Hematopoietic multipotent progenitor cell treated with erythropoietin and hydrocortisone succinate and interleukin-3 and kit ligand, for 6 days (in vitro differentiated cells): ENCODE data around the gene ARHGEF1.
"Not testable (repeated sequence)": the region's sequence is repeated elsewhere in the genome, so short reads cannot be mapped to it uniquely, and the experiment has no call there.

Experiments used
- DNase-seq: peaks from one replicate; pipeline ENCODE4 v3.0.0-alpha.2; 2015

Gene ARHGEF1

GRCh38 chr19:41905273-41906002, 22.5 kb downstream of the ARHGEF1 start:
- no peak for DNase-seq

- DNase-seq, result no peak
Observed at GRCh38 chr19:41906271-41906670, 23.3 kb downstream of the ARHGEF1 start.

- DNase-seq, result no peak
Observed at GRCh38 chr19:41906916-41907680, 24.1 kb downstream of the ARHGEF1 start.

GRCh38 chr19:41907994-41908615, 25.1 kb downstream of the ARHGEF1 start:
- DNase-seq, result no peak

- DNase-seq, result no peak
Observed at GRCh38 chr19:41908724-41909464, 25.9 kb downstream of the ARHGEF1 start.

- DNase-seq, result no peak
Observed at GRCh38 chr19:41909706-41910105, 26.7 kb downstream of the ARHGEF1 start.

GRCh38 chr19:41910240-41910991, 27.4 kb downstream of the ARHGEF1 start:
- DNase-seq, result no peak

GRCh38 chr19:41910992-41911888, 28.3 kb downstream of the ARHGEF1 start:
- DNase-seq, result no peak

GRCh38 chr19:41911889-41912731, 29.1 kb downstream of the ARHGEF1 start:
- no peak for DNase-seq

- no peak for DNase-seq
Observed at GRCh38 chr19:41912899-41913537, 30.0 kb downstream of the ARHGEF1 start.

GRCh38 chr19:41913538-41914423, 30.8 kb downstream of the ARHGEF1 start:
- DNase-seq, result no peak

- not testable (repeated sequence) for DNase-seq
Observed at GRCh38 chr19:41914424-41914834, 31.4 kb downstream of the ARHGEF1 start.

- DNase-seq, result no peak
Observed at GRCh38 chr19:41915021-41915775, 32.2 kb downstream of the ARHGEF1 start.

- no peak for DNase-seq
Observed at GRCh38 chr19:41915776-41916414, 32.9 kb downstream of the ARHGEF1 start.

GRCh38 chr19:41917676-41918075, 34.7 kb downstream of the ARHGEF1 start:
- DNase-seq, result no peak

- no peak for DNase-seq
Observed at GRCh38 chr19:41918095-41918494, 35.1 kb downstream of the ARHGEF1 start.

- no peak for DNase-seq
Observed at GRCh38 chr19:41918653-41919244, 35.8 kb downstream of the ARHGEF1 start.
